Measurements from ENCODE around the gene NAA50.

NAA50 gene

GRCh38 chr3:113745756-113746547 lies at the start of gene NAA50:
NAA50 (minus strand) TSS chr3:113746249; CDS start chr3:113745949, 300 bp downstream.
- peak; percentile 62 for DNase-seq

GRCh38 chr3:113795693-113796092 lies 49.6 kb upstream of the NAA50 start:
- DNase-seq, result no peak

GRCh38 chr3:113794526-113794925 lies 48.5 kb upstream of the NAA50 start:
- DNase-seq, result no peak

GRCh38 chr3:113791381-113791780 lies 45.3 kb upstream of the NAA50 start:
- DNase-seq, result no peak

- no peak for DNase-seq
Measured at GRCh38 chr3:113783980-113784379, 37.9 kb upstream of the NAA50 start.

- DNase-seq, result no peak
Measured at GRCh38 chr3:113783463-113783862, 37.4 kb upstream of the NAA50 start.

GRCh38 chr3:113776564-113776963 lies 30.5 kb upstream of the NAA50 start:
- DNase-seq, result no peak

GRCh38 chr3:113775516-113775915 lies 29.5 kb upstream of the NAA50 start:
- DNase-seq, result no peak

GRCh38 chr3:113773381-113773780 lies 27.3 kb upstream of the NAA50 start:
- no peak for DNase-seq

GRCh38 chr3:113771993-113772392 lies 25.9 kb upstream of the NAA50 start:
- DNase-seq, result no peak

- no peak for DNase-seq
Measured at GRCh38 chr3:113769551-113769950, 23.5 kb upstream of the NAA50 start.

- no peak for DNase-seq
Measured at GRCh38 chr3:113764698-113765097, 18.6 kb upstream of the NAA50 start.

GRCh38 chr3:113758389-113759024 lies 12.5 kb upstream of the NAA50 start:
- no peak for DNase-seq

GRCh38 chr3:113754494-113755159 lies 8.6 kb upstream of the NAA50 start:
- no peak for DNase-seq

- DNase-seq, result no peak
Measured at GRCh38 chr3:113753376-113753985, 7.4 kb upstream of the NAA50 start.

- DNase-seq, result no peak
Measured at GRCh38 chr3:113751141-113751540, 5.1 kb upstream of the NAA50 start.

- no peak for DNase-seq
Measured at GRCh38 chr3:113747283-113748046, 1.4 kb upstream of the NAA50 start.

GRCh38 chr3:113746548-113747282 lies 666 bp upstream of the NAA50 start, which contains the start of gene ATP6V1A:
ATP6V1A (plus strand) TSS chr3:113747035; CDS start chr3:113778754, 31,719 bp downstream.
- DNase-seq, result peak; percentile 80

GRCh38 chr3:113744941-113745755 lies 901 bp downstream of the NAA50 start:
- DNase-seq, result peak; percentile 62

GRCh38 chr3:113743006-113743630 lies 2.9 kb downstream of the NAA50 start:
- no peak for DNase-seq
